Calu3 (cell line): Measurements from ENCODE around the gene LAMP1. TPM values are rescaled to one million over a fixed set of nuclear protein-coding genes. Genes with fewer than 3 reads are reported as not detected.

Source experiments
- BruUV-seq: library from RNA; stranded (reverse); fragments of 400-500 nt; replicated peaks from 2 replicates; lab custom pipeline; 2021; lab: Mats Ljungman, UMichigan
- CTCF ChIA-PET: fragments of 300-600 bp; sonication (Branson Sonifier 250); formaldehyde crosslinking; loops from one replicate; lab custom pipeline; 2022; ENCODE audit warnings: antibody characterized with exemption; lab: Charles Lee
- DNase-seq: peaks from one replicate; pipeline ENCODE4 v3.0.0; 2022
- H3K27ac Mint-ChIP-seq: one replicate; pipeline ENCODE4 v1.8.0; 2022; ENCODE audit warnings: mixed read lengths; ENCODE audit not compliant: unreplicated experiment
- H3K27me3 Mint-ChIP-seq: one replicate; pipeline ENCODE4 v1.8.0; 2022; ENCODE audit warnings: mixed read lengths; ENCODE audit not compliant: unreplicated experiment
- H3K36me3 Mint-ChIP-seq: one replicate; pipeline ENCODE4 v1.8.0; 2022; ENCODE audit warnings: mild to moderate bottlenecking, moderate library complexity, mixed read lengths; ENCODE audit not compliant: insufficient read depth, unreplicated experiment
- H3K4me1 Mint-ChIP-seq: one replicate; pipeline ENCODE4 v1.8.0; 2022; ENCODE audit warnings: mild to moderate bottlenecking, low read depth, mixed read lengths; ENCODE audit not compliant: unreplicated experiment
- H3K4me3 Mint-ChIP-seq: one replicate; pipeline ENCODE4 v1.8.0; 2022; ENCODE audit warnings: mild to moderate bottlenecking, low read depth, moderate library complexity, mixed read lengths; ENCODE audit not compliant: unreplicated experiment
- H3K9me3 Mint-ChIP-seq: one replicate; pipeline ENCODE4 v1.8.0; 2022; ENCODE audit warnings: low read depth, mixed read lengths; ENCODE audit not compliant: unreplicated experiment
- intact Hi-C: fragments of 100-400 bp; cut with micrococcal nuclease; formaldehyde crosslinking; loops from one replicate; pipeline ENCODE4 v1.10.0; 2022; ENCODE audit not compliant: unreplicated experiment
- total RNA-seq: library from RNA; stranded (reverse); gene quantifications from 2 replicates; pipeline ENCODE4 v1.2.3, GENCODE V29; 2022
- TF ChIP-seq, protein P1 (sequence below): fragments of 200-600 bp; IDR thresholded peaks from one replicate; pipeline ENCODE4 v1.8.0; 2022; ENCODE audit warnings: antibody characterized with exemption; ENCODE audit not compliant: unreplicated experiment

The LAMP1 gene
- total RNA-seq, 1 experiment from 2014 or later, result 70.7 TPM

DNA sequence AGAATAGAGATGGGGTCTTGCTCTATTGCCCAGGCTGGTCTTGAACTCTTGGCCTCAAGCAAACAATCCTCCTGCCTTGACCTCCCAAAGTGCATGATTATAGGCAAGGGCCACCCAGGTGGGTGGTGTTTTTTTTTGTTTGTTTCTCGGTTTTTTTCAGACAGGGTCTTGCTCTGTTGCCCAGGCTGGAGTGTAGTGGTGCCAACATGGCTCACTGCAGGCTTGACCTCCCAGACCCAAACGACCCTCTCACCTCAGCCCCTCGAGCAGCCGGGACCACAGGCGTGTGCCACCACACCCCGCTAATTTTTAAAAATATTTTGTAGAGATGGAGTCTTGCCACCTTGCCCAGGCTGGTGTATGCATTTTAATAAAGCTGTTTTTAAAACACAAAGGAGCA lies 52.0 kb downstream of the LAMP1 start:
- CTCF ChIA-PET, result no interaction called here
- TF ChIP-seq, protein P1, sequence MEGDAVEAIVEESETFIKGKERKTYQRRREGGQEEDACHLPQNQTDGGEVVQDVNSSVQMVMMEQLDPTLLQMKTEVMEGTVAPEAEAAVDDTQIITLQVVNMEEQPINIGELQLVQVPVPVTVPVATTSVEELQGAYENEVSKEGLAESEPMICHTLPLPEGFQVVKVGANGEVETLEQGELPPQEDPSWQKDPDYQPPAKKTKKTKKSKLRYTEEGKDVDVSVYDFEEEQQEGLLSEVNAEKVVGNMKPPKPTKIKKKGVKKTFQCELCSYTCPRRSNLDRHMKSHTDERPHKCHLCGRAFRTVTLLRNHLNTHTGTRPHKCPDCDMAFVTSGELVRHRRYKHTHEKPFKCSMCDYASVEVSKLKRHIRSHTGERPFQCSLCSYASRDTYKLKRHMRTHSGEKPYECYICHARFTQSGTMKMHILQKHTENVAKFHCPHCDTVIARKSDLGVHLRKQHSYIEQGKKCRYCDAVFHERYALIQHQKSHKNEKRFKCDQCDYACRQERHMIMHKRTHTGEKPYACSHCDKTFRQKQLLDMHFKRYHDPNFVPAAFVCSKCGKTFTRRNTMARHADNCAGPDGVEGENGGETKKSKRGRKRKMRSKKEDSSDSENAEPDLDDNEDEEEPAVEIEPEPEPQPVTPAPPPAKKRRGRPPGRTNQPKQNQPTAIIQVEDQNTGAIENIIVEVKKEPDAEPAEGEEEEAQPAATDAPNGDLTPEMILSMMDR, result no peak
- Mint-ChIP-seq H3K36me3 (peaks cover 5% of the 10 kb centered on the region), H3K9me3 (no peaks in the 10 kb centered on the region), H3K4me3 (no peak overlapping the region), H3K4me1 (no peaks in the 10 kb centered on the region), H3K27me3 (no peaks in the 10 kb centered on the region), H3K27ac (no peak overlapping the region)
- intact Hi-C loops, result no loop called here
- DNase-seq, result no peak
- BruUV-seq, result no TSS peak

DNA sequence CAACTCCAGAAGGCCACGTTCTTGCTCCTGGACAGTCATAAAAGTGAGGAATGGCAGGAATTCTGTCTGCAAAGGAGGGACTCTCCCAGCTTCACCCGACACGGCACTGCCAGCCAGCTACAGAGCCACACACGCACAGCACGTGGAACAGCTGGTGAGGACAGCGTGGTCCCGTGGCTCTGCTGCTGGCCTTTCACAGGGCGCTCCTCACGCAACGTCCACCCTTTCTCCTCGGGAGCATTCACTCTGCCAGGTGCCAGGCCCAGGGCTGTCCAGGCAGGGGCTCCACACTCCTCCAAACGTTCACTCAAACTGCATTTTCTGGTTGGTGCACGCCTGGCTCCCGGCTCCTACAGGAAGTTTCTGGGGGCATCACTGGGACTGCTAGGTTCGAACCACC lies 52.5 kb downstream of the LAMP1 start:
- Mint-ChIP-seq H3K36me3 (peaks cover 5% of the 10 kb centered on the region), H3K4me3 (no peak overlapping the region), H3K9me3 (no peaks in the 10 kb centered on the region), H3K4me1 (no peaks in the 10 kb centered on the region), H3K27ac (no peak overlapping the region), H3K27me3 (no peaks in the 10 kb centered on the region)
- intact Hi-C loops, result no loop called here
- CTCF ChIA-PET, result no interaction called here
- TF ChIP-seq, protein P1, result no peak
- no TSS peak for BruUV-seq
- DNase-seq, result no peak

DNA sequence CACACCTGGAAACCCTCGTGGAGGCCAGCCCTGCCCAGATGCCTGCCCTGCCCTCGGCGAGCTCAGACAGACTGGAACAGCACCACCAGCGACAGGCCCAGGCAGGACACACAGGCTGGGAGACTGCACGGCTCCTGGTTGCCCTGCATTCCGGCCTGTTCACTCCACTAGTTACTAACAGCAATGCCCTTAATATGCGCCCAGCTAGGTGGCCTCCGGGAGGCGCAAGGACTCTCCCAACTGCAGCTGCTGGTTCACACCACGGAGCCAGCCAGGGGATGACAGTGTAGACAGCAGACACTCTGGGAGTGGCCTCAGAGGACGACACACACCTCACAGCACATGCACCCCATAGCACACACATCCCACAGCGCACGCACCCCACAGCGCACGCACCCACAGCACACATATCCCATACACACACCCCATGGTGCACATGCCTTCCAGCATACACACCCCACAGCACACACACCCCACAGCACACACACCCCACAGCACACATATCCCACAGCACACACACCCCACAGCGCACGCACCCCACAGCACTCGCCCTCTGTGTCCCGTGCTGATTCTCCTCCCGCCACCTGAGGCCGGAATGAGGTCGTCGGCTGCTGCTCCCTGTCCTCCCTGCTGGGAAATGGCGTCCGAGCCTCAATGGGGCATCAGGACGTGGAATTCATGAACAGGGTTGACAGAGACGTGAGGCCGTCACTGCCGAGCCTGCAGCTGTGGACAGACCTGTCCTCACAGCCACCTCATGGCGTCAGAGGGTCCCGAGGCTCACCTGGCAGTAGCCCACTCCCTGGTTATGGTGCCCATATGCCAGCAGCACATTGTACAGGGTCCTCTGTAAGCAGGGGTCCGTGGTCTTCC lies 53.3 kb downstream of the LAMP1 start:
- intact Hi-C loops, result no loop called here
- H3K4me1 Mint-ChIP-seq, result no peaks in the 10 kb centered on the region
- BruUV-seq, result no TSS peak
- peaks cover 5% of the 10 kb centered on the region for H3K36me3 Mint-ChIP-seq
- no peak overlapping the region for H3K27ac Mint-ChIP-seq
- TF ChIP-seq, protein P1, result no peak
- no peak for DNase-seq
- H3K27me3 Mint-ChIP-seq, result no peaks in the 10 kb centered on the region
- H3K9me3 Mint-ChIP-seq, result no peaks in the 10 kb centered on the region
- no peak overlapping the region for H3K4me3 Mint-ChIP-seq
- CTCF ChIA-PET, result no interaction called here

DNA sequence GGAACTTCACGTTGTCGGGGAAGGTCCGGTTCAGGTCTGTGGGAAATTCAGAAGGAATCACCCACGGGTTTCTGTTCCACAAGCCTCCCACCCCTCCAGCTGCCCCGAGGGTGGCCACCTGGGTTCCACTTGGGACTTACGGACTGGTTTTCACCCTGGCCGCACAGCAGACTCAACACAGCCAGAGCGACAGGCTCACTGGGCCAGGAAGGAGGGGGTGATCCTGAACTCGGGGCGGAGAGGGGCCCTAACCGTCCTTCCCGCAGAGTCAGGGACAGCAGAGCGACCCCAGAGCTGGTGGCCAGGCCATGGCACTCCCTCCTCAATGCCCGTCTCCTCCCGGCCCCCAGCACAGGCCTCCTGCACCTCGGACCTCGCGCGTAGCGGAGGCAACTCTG lies 53.9 kb downstream of the LAMP1 start:
- DNase-seq, result no peak
- CTCF ChIA-PET, result no interaction called here
- H3K36me3 Mint-ChIP-seq, result peaks cover 5% of the 10 kb centered on the region
- H3K27ac Mint-ChIP-seq, result no peak overlapping the region
- H3K27me3 Mint-ChIP-seq, result no peaks in the 10 kb centered on the region
- intact Hi-C loops, result no loop called here
- no peaks in the 10 kb centered on the region for H3K9me3 Mint-ChIP-seq
- TF ChIP-seq, protein P1, result no peak
- BruUV-seq, result no TSS peak
- no peaks in the 10 kb centered on the region for H3K4me1 Mint-ChIP-seq
- no peak overlapping the region for H3K4me3 Mint-ChIP-seq
